ENCODE measurements around the gene CAMTA1. TPM values are rescaled to one million over a fixed set of nuclear protein-coding genes. Genes with fewer than 3 reads are reported as not detected.

CAMTA1 gene
- polyA plus RNA-seq, 1 experiment: 64.9 TPM

DNA sequence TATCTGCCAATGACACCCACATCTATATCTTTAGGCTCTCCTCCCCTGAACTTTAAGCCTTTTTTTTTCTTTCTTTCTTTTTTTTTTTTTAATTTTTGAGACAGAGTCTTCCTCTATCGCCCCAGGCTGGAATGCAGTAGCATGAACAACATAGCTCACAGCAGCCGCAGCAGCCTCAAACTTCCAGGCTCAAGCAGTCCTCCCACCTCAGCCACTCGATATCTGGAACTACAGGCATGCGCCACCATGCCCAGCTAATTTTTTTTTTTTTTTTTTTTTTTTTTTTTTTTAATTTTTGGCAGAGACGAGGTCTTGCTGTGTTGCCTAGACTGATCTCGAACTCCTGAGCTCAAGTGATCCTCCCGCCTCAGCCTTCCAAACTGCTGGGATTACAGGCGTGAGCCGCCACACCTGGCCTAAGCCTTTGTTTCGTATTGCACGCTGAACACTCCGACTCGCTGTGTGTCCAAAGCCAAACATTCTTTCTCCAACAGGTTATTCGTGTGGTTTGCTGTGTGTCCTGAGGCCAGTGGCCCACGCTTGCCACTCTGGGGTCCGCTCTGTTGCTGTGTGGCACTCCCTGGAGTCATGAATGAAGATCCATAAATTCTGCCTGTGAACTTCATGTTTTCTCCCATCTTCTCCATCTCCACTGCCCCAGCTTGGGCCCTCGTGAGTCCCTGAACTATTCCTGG lies 119.4 kb downstream of the CAMTA1 start:
- ChIA-PET CTCF (interaction anchor here (0.6 to 2.3 kb wide), 7 partner anchors 12 to 762 kb away, joined by 3 to 10 read pairs (median 3); no protein-coding TSS in a partner anchor), POLR2A (interaction anchor here (0.6 kb wide), 1 partner anchor 141 kb away, joined by 5 read pairs; no protein-coding TSS in a partner anchor)

DNA sequence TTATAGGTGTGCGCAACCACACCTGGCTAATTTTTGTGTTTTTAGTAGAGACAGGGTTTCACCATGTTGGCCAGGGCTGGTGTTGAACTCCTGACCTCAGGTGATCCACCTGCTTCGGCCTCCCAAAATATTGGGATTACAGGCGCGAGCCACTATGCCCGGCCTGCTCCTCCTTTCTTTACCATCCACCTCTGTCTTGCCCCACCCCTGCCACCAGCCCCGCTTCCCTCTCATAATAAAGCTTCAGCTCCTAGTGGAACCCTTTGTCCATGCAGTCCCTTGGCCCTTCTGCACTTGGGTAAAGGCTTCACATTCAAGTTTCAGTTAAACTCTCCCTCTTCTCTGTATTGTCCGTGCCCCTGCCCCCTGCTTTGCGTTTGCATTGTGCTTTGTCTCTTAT lies 120.1 kb downstream of the CAMTA1 start:
- TF ChIP-seq, protein P1, sequence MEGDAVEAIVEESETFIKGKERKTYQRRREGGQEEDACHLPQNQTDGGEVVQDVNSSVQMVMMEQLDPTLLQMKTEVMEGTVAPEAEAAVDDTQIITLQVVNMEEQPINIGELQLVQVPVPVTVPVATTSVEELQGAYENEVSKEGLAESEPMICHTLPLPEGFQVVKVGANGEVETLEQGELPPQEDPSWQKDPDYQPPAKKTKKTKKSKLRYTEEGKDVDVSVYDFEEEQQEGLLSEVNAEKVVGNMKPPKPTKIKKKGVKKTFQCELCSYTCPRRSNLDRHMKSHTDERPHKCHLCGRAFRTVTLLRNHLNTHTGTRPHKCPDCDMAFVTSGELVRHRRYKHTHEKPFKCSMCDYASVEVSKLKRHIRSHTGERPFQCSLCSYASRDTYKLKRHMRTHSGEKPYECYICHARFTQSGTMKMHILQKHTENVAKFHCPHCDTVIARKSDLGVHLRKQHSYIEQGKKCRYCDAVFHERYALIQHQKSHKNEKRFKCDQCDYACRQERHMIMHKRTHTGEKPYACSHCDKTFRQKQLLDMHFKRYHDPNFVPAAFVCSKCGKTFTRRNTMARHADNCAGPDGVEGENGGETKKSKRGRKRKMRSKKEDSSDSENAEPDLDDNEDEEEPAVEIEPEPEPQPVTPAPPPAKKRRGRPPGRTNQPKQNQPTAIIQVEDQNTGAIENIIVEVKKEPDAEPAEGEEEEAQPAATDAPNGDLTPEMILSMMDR (IDR thresholded peaks at IDR 0.05; ENCODE audit: low read depth, low read length): no peak
- no peak overlapping the region for H3K27ac ChIP-seq (ENCODE audit: low read depth, low read length)
- no peak overlapping the region for H3K4me3 ChIP-seq (ENCODE audit: low read depth, low read length)
- H3K27me3 ChIP-seq (ENCODE audit: control insufficient read depth, insufficient read depth, low read length): no peaks in the 10 kb centered on the region
- ChIA-PET CTCF (no interaction called here), POLR2A (no interaction called here)
- no peaks in the 10 kb centered on the region; the same call in 1 of the 2 replicates for H3K9me3 ChIP-seq (ENCODE audit: control insufficient read depth, insufficient read depth, low read length)
- no peak for DNase-seq (ENCODE audit: low read depth, low spot score)

More for the DNA sequence above, 119.4 kb downstream of the CAMTA1 start:
- Histone ChIP-seq H3K27me3 (ENCODE audit: control insufficient read depth, insufficient read depth, low read length) (no peaks in the 10 kb centered on the region), H3K27ac (ENCODE audit: low read depth, low read length) (no peak overlapping the region), H3K4me3 (ENCODE audit: low read depth, low read length) (no peak overlapping the region), H3K9me3 (ENCODE audit: control insufficient read depth, insufficient read depth, low read length) (no peaks in the 10 kb centered on the region; the same call in 1 of the 2 replicates)
- TF ChIP-seq, protein P1 (IDR thresholded peaks at IDR 0.05; ENCODE audit: low read depth, low read length): no peak
- DNase-seq (ENCODE audit: low read depth, low spot score): no peak

DNA sequence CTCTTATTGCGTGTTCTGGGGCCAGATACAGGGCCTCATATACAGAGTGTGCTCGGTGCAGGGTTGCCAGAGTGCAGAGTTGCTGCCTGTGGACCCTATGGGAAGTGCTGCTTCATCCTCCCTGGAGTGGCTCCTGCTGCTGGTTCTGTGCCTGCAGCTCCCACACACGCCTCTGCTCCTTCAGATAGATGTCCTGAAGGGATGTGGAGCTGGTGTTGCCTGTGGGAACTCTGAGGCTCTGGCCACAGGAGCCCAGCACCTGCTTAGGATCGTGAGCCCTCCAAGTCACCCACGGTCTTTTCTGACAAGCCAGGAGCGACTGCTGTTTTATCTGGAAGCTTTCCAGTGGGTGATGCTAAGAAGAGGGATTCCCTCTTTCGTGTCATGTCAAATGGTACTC lies 120.5 kb downstream of the CAMTA1 start:
- H3K4me3 ChIP-seq (ENCODE audit: low read depth, low read length): no peak overlapping the region
- H3K27me3 ChIP-seq (ENCODE audit: control insufficient read depth, insufficient read depth, low read length): no peaks in the 10 kb centered on the region
- ChIA-PET POLR2A (no interaction called here), CTCF (no interaction called here)
- DNase-seq (ENCODE audit: low read depth, low spot score): no peak
- TF ChIP-seq, protein P1 (IDR thresholded peaks at IDR 0.05; ENCODE audit: low read depth, low read length): no peak
- no peaks in the 10 kb centered on the region; the same call in 1 of the 2 replicates for H3K9me3 ChIP-seq (ENCODE audit: control insufficient read depth, insufficient read depth, low read length)
- H3K27ac ChIP-seq (ENCODE audit: low read depth, low read length): no peak overlapping the region

DNA sequence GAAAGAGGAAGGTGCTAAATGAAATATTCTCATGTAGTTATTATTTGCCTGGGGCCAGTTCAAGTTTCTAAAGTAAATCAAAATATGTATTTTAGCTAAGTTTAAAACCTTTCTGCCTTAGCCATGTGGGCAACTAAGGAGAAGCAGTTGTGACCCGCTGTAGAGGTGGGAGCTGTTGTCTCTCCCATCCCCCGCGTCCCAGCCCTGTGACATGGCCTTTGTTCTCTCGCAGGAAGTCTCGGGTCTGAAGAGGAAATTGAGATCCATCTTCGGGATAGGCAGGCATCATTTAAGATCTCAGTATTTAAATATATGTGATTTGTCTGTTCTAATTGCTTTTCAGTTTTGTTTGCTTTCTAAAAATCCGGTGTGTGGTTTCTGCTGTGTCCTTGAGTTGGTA lies 121.5 kb downstream of the CAMTA1 start:
- Histone ChIP-seq H3K27me3 (ENCODE audit: control insufficient read depth, insufficient read depth, low read length) (peaks cover 4% of the 10 kb centered on the region), H3K27ac (ENCODE audit: low read depth, low read length) (no peak overlapping the region), H3K4me3 (ENCODE audit: low read depth, low read length) (no peak overlapping the region), H3K9me3 (ENCODE audit: control insufficient read depth, insufficient read depth, low read length) (no peaks in the 10 kb centered on the region; the same call in 1 of the 2 replicates)
- TF ChIP-seq, protein P1 (IDR thresholded peaks at IDR 0.05; ENCODE audit: low read depth, low read length): no peak
- ChIA-PET CTCF (no interaction called here), POLR2A (interaction anchor here (0.6 kb wide), 1 partner anchor 128 kb away, joined by 4 read pairs; no protein-coding TSS in a partner anchor)
- no peak for DNase-seq (ENCODE audit: low read depth, low spot score)

DNA sequence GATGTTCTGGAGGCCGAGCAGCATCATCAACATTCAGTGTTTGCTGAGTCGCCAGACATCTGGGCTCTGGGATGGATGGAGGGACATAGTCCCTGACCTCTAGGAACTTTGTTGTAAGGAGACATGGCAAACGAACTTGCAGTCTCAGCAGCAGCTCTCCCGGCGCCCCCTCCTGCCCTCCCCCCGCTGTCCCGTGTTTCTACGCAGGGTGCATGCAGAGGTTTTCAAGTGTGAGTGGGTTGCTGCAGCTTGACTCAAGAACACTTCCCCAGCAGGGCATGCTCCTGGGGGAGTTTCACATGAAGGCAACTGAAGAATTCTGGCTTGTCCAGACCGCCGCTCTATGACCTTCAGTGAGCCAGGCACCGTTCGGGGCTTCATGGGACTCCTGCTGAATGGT lies 121.9 kb downstream of the CAMTA1 start:
- Histone ChIP-seq H3K27me3 (ENCODE audit: control insufficient read depth, insufficient read depth, low read length) (peaks cover 4% of the 10 kb centered on the region), H3K9me3 (ENCODE audit: control insufficient read depth, insufficient read depth, low read length) (no peaks in the 10 kb centered on the region; the same call in 1 of the 2 replicates), H3K4me3 (ENCODE audit: low read depth, low read length) (no peak overlapping the region), H3K27ac (ENCODE audit: low read depth, low read length) (no peak overlapping the region)
- TF ChIP-seq, protein P1 (IDR thresholded peaks at IDR 0.05; ENCODE audit: low read depth, low read length): no peak
- DNase-seq (ENCODE audit: low read depth, low spot score): no peak
- CTCF ChIA-PET: no interaction called here
- POLR2A ChIA-PET: interaction anchor here (0.6 kb wide), 1 partner anchor 128 kb away, joined by 4 read pairs; no protein-coding TSS in a partner anchor
